Stomach (tissue), 4 donors: ENCODE measurements around the gene CHM.

Experiments used
- CTCF ChIP-seq, 7 experiments: fragments of 450-650 bp in 4 of 7; fragments of 200-600 bp in 3 of 7; sonication (generic) in 3 of 7; IDR thresholded peaks; one replicate each; pipeline ENCODE4 v1.5.1; 2016 to 2019; ENCODE audit warnings: antibody characterized with exemption in 7 of 7, control low read depth in 2 of 7, mild to moderate bottlenecking in 1 of 7
- EP300 ChIP-seq: sonication (generic); formaldehyde crosslinking; IDR thresholded peaks from one replicate; pipeline ENCODE4 v1.6.1; 2017; ENCODE audit warnings: antibody characterized with exemption
- POLR2A ChIP-seq, 4 donors: fragments of 450-650 bp; IDR thresholded peaks; one replicate each; pipeline ENCODE4 v1.6.1; 2016; ENCODE audit warnings: antibody characterized with exemption in 4 of 4, control low read depth in 2 of 4, mild to moderate bottlenecking in 1 of 4, moderate library complexity in 1 of 4
- POLR2AphosphoS5 ChIP-seq, 3 donors: sonication (generic); formaldehyde crosslinking; IDR thresholded peaks; one replicate each; pipeline ENCODE4 v1.6.1; 2016; ENCODE audit warnings: antibody characterized with exemption in 3 of 3

- TF ChIP-seq EP300 (no peak), POLR2A (IDR thresholded peaks at IDR 0.05) (no peak), POLR2AphosphoS5 (IDR thresholded peaks at IDR 0.05) (no peak), CTCF (IDR thresholded peaks at IDR 0.05) (no peak)
Observed at GRCh38 chrX:86013792-86014191, 33.6 kb downstream of the CHM start.
